Frontal cortex (tissue), 4 donors: Measurements from ENCODE around the gene ASCL5. TPM values are rescaled to one million over a fixed set of nuclear protein-coding genes. Genes with fewer than 3 reads are reported as not detected.

Experiments used
- DNase-seq, 2 donors: peaks; one replicate each; pipeline ENCODE4 v3.0.0; 2012; ENCODE audit warnings: low spot score in 2 of 2
- FAIRE-seq: peaks from 2 replicates; lab custom pipeline; 2012; peaks lifted over from hg19 to GRCh38; lab: Jason Lieb, UNC
- total RNA-seq: library from RNA; depleted of rRNA; stranded (reverse); fragments of >200 nt; gene quantifications from one replicate; pipeline ENCODE4 v1.2.3, GENCODE V29; 2014
- donor health status: control.
- donor health status: control.
- donor health status: control.

ASCL5 gene
- total RNA-seq, 1 donor from 2014 or later, result not detected

GRCh38 chr1:201113451-201114244 lies 13.3 kb downstream of the ASCL5 start:
- FAIRE-seq (no peak), DNase-seq (no peak)

GRCh38 chr1:201112926-201113325 lies 14.1 kb downstream of the ASCL5 start:
- FAIRE-seq, result no peak
- DNase-seq, result no peak

GRCh38 chr1:201112173-201112731 lies 14.7 kb downstream of the ASCL5 start, which contains the start of gene CACNA1S:
CACNA1S (minus strand) TSS chr1:201112426; CDS start chr1:201112339, 87 bp downstream.
- FAIRE-seq (no peak), DNase-seq (no peak)

GRCh38 chr1:201111672-201112071 lies 15.3 kb downstream of the ASCL5 start:
- FAIRE-seq (no peak), DNase-seq (no peak)

GRCh38 chr1:201111156-201111555 lies 15.8 kb downstream of the ASCL5 start:
- no peak for FAIRE-seq

GRCh38 chr1:201110616-201111015 lies 16.4 kb downstream of the ASCL5 start:
- FAIRE-seq (no peak), DNase-seq (no peak)

More at GRCh38 chr1:201111156-201111555, 15.8 kb downstream of the ASCL5 start:
- no peak for DNase-seq

GRCh38 chr1:201110138-201110537 lies 16.8 kb downstream of the ASCL5 start:
- no peak for FAIRE-seq
- DNase-seq, result no peak

- no peak for DNase-seq
- no peak for FAIRE-seq
Observed at GRCh38 chr1:201109651-201110050, 17.3 kb downstream of the ASCL5 start.

- DNase-seq (peak in 1 of 2 donors; percentile 39), FAIRE-seq (no peak)
Observed at GRCh38 chr1:201108614-201109013, 18.4 kb downstream of the ASCL5 start.

GRCh38 chr1:201105688-201106087 lies 21.3 kb downstream of the ASCL5 start:
- DNase-seq (no peak), FAIRE-seq (no peak)

GRCh38 chr1:201104141-201104540 lies 22.8 kb downstream of the ASCL5 start:
- FAIRE-seq (no peak), DNase-seq (no peak)

- FAIRE-seq, result no peak
Observed at GRCh38 chr1:201103666-201104065, 23.3 kb downstream of the ASCL5 start.

GRCh38 chr1:201100169-201100930 lies 26.6 kb downstream of the ASCL5 start:
- DNase-seq (no peak), FAIRE-seq (no peak)

More at GRCh38 chr1:201103666-201104065, 23.3 kb downstream of the ASCL5 start:
- DNase-seq, result no peak

- FAIRE-seq (no peak), DNase-seq (no peak)
Observed at GRCh38 chr1:201098992-201099677, 27.8 kb downstream of the ASCL5 start.

- no peak for DNase-seq
- FAIRE-seq, result no peak
Observed at GRCh38 chr1:201096977-201097856, 29.8 kb downstream of the ASCL5 start.

- DNase-seq (no peak), FAIRE-seq (no peak)
Observed at GRCh38 chr1:201096041-201096461, 30.9 kb downstream of the ASCL5 start.

- DNase-seq (no peak), FAIRE-seq (no peak)
Observed at GRCh38 chr1:201095581-201095980, 31.4 kb downstream of the ASCL5 start.

- DNase-seq (no peak), FAIRE-seq (no peak)
Observed at GRCh38 chr1:201094832-201095231, 32.2 kb downstream of the ASCL5 start.

- FAIRE-seq (no peak), DNase-seq (no peak)
Observed at GRCh38 chr1:201093962-201094361, 33.0 kb downstream of the ASCL5 start.
